GM18520 (cell line): ENCODE data around the gene PTP4A1.
"Not testable (repeated sequence)": the region's sequence is repeated elsewhere in the genome, so short reads cannot be mapped to it uniquely, and the experiment has no call there.

Experiments
- ATAC-seq: cut with Tn5 transposase; IDR thresholded peaks from one replicate; pipeline ENCODE4 v1.9.1; 2021; ENCODE audit not compliant: unreplicated experiment

PTP4A1 gene

DNA sequence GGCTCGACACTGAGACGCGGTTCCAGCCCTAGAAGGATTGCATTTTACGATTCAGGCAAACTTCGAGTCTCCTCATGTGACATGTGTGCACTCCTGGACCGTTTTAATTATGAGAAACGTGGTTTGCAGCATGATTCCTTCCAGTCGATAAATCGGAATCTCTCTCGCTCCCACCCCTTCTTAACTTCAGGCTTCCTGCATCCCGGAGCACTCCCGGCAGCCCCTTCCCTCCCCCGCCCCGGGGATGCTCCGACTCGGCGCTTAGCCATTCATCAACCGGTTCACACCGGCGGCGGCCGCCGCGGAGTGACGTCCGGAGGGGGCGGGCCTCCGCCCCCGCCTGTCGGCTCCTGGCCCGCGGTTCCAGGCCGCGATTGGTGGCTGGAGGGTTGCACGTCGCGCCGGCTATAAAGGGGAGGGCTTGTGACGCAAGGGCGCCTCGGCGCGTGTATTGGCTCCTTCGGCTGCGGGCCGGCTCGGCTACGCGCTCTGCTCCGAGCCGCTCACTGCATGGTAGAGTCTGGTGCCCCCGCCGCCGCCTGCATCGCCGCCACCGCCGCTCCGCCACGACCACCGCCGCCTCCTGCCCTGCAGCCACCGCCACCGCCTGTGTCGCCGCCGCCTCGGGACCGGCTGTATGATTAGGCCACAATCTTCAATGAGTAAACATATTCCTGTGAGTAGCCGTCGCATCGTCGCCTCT lies at the start of gene PTP4A1, which contains the start of gene LOC128125822:
Gene PTP4A1, plus strand, starts transcription at position 437 of the 703 bp plus-strand sequence. CDS start 4,401 bp downstream, outside the sequence.
Gene LOC128125822, plus strand, starts transcription at position 437 of the 703 bp plus-strand sequence.
- ATAC-seq = peak; percentile 91

DNA sequence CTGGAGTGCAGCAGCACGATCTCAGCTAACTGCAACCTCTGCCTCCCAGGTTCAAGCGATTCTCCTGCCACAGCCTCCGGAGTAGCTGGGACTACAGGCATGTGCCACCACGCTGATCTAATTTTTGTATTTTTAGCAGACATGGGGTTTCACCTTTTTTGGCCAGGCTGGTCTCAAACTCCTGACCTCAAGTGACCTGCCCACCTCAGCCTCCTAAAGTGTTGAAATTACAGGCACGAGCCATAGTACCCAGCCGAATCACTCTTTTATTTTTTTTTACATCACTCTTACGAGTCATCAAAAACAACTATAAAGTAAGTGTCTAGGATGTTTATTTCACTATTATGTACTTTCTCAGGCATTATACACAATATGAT lies 49.4 kb upstream of the PTP4A1 start:
- ATAC-seq = not testable (repeated sequence)

DNA sequence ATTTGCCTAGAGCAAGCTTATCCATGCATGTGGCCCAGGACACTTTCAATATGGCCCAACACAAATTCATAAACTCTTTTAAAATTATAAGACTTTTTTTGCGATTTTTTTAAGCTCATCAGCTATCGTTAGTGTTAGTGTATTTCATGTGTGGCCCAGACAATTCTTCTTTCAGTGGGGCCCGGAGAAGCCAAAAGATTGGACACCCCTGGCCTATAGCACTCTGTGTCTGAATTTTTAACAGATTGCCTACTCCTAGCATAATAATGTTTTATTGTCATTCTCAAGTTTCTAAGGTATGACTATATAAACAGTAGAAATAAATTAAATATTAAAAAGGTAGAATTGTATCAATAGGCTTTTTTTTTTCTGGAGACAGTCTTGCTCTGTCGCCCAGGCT lies 48.6 kb upstream of the PTP4A1 start:
- no peak for ATAC-seq

DNA sequence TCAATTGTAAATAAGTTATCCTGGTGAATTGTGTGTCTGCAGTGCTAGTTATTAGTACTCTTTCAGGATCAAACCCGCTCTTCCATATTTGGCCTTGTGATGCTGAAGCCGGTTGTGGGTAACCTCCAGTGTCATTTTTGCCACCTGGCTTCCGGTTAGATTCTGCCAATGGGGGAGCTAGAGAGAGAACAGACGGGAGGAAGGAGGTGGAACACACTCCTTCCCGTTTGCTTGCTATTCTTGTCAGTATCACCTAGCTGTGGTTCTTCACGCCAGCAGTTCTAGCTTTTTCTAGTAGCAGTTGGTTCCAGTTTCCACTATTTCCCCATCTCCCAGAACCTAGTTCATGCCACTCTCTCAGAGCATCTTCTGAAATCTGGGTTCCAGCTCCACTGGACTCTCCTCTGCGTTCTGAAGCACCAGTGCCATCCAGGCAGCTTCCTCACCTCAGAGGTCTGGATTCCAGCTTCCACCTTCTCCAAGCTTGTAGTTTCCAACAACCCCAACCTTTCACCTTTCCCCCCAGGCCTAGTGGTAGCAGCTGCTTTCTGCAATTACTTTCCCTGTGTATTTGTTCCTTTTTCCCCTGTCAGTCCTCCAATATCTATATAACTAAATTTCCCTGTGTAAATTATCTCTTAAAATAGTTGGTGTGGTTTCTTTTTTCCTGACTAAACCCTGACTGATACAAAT lies 46.9 kb upstream of the PTP4A1 start:
- ATAC-seq = no peak

DNA sequence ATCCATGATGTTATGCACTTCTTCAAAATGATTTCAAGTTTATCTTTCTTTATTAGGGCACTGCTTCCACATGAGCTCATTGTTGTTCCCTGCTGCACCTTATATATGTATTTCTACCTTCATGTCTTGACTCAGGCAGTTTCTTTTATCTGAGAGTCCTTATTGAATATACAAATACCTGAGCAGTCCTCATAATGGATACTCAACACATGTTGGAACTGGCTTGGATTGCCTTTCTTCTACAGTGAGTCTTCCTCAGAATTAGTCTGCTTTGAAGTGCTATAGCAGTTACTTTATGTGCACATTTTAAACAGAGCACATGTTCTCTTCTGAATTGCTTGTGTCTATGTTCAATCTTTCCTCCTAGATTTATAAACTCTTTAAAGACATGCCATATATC lies 45.3 kb upstream of the PTP4A1 start:
- no peak for ATAC-seq

DNA sequence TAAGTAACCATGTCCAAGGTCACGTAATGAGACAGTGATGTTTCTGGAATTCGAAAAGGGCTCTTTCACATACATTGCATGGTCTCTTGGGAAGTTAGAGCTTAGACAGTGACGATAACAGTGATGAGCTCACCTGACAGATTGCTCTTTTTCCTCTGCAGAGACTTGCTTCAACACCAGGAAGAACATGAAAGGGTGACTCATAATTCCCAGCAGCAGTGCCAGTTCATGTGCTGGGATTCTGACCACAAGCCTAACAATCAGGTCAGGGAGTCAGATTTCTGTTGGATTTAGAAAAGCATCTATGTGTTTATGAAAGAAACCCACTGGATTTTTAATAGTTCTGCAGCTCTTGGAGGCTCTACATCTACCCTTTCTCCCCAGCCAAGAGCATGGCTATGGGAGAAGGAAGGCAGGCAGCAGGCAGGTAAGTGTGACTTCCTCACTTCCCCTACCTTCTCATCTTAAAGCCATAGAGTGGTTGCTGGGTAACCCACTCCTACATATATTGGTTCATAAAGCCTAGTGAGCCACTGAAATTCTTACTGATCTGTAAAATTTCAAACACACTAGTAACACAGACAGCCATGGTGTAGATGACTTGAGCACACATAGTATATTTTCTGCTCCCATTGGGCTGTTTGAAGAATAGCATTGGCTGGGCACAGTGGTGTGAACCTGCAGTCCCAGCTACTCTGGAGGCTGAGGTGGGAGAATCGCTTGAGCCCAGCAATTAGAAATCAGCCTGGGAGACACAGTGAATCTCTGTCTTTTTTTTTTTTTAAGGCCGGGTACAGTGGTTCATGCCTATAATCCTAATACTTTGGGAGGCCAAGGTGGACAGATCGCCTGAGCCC lies 44.4 kb upstream of the PTP4A1 start:
- ATAC-seq = no peak

DNA sequence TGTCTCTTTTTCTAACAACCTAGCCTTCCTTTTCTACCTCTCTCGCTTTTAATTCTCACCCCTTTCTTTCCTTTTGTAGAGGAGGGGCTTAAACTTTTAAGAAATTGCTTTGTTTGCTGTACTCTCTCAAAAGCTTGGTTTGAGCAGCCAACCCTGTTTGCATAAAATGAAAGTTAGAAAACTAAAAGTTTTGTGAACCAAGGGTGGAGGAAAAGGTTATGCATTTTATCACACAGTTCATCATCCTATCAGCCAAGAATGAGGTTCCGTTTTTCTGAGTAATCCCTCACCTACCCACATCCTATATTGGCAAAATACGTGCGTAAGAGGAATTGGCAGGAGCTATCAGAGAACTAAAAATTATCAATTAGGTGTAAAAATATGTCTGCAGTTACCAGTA lies 42.8 kb upstream of the PTP4A1 start:
- ATAC-seq = no peak

DNA sequence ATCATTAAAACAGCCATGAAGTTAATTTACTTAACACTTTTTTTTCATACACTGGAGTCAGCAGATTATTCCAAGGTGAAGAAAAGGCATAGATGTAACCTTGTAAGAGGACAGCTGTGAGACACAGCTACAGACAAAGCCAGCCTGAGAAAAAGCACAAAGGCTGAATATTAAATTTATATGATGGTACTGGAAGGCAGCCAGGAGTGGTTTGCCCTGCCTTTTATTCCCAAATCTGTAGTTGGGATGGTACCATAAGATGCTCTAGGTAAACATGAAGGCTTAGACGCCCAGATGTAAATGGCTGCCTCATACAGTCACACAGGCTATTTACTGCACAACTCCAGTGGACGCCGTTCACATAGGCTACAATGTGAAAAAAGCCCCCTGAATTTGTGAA lies 42.1 kb upstream of the PTP4A1 start:
- ATAC-seq = no peak

DNA sequence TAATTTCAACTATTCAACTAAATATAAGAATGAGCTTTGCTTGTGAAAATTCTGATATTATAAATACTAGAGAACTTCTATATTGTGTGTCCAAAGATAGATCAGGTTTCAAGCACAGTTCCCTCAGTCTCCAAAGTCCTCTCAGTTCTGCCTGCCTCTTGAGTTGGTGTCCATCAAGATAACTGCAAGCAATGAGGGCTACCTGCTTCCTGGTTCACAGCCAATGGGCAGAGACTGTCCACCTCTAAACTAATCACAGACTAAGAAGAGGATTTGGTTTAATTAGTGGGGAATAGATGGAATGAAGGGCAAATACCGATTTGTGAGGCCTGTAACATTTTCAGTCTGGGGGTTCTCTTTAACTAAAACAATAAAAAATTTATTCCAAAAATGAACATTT lies 41.3 kb upstream of the PTP4A1 start:
- ATAC-seq = no peak

DNA sequence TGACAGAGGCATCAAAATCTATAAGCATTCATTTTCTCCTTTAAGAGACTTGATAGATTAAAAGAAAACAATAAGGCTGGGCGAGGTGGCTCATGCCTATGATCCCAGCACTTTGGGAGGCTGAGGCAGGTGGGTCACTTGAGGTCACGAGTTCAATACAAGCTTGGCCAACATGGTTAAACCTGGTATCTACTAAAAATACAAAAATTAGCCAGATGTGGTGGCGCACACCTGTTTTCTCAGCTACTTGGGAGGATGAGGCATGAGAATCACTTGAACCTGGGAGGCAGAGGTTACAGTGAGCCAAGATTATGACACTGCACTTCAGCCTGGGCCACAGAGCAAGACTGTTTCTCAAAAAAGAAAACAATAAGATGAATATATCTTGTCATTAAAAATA lies 39.3 kb upstream of the PTP4A1 start:
- no peak for ATAC-seq

DNA sequence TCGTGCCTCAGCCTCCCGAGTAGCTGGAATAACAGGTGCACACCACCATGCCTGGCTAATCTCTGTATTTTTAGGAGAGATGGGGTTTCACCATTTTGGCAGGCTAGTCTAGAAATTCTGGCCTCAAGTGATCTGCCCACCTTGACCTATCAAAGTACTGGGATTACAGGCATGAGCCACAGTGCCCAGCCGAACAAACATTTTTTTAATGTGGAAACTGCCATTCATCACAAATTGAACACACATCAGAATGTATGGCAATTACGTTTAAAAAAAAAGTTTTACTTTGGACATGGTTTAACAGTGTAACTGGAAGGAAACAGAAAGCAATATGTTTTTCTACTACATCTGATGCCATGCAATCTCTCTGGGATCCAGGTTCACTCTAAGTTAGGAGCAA lies 38.3 kb upstream of the PTP4A1 start:
- no peak for ATAC-seq

DNA sequence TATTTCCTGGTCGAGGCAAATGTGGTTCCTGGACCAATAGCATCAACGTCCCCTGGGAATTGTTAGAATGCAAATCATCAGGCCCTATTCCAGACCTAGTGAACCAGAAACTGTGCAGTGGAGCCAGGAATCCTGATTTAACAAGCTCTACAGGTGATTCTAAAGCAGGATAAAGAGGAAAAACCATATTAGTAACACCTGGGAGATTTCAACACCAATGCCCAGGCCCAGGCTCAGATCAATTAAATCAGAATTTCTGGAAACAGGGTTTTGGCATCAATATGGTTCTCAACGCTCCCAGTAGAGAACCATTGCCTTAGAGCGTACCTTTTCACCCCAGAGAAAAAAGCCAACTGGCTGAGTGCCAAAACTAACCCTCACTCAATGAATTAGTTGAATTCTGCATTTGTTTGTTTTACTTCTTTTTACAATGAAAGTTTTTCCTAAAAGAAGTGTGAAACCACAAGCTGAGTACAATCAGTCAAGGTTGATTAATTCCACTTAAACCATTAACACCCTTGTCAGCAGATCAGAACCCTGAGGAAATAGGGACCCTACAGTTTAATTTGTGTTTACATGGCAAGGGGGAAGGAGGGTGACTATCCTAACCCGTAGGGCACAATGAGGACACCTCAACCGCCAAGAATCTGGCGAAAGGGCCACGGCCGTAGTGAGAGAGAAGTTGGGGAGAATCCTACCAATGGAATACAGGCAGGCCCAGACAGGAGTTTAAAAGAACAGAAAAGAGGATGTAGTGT lies 34.9 kb upstream of the PTP4A1 start:
- ATAC-seq = peak; percentile 63

DNA sequence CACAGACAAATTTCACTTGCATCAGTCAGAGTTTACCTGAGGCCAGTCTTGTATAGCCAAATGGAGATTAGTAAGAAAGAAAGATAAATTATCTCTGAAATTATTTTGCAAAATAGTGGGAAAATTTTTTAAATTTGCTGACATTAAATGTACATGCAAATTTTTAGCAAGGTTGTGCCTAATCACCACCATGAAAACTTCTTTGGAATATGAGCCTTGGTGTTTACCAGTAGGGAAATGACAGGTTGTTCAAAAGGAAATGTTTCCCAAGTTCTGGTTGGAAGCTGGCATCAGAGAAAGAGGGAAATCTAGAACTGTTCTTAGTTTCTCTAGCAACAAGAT lies 34.4 kb upstream of the PTP4A1 start:
- ATAC-seq = no peak

DNA sequence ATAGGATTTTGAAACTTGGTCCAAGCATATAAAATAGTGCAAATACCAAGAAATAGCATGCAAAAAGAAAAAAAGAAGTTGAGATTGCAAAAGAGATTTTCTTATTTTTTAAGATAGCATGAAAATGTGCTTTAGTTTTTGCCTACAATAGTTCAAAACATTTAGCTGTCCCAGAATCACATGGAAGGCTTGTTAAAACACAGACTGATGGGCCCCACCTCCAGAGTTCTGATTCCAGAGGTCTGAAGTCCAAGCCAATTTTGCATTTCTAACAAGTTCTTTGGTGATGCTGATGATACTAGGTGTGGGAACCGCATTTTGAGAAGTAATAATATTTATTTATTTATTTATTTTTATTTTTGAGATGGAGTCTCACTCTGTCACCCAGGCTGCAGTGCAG lies 33.7 kb upstream of the PTP4A1 start:
- no peak for ATAC-seq

DNA sequence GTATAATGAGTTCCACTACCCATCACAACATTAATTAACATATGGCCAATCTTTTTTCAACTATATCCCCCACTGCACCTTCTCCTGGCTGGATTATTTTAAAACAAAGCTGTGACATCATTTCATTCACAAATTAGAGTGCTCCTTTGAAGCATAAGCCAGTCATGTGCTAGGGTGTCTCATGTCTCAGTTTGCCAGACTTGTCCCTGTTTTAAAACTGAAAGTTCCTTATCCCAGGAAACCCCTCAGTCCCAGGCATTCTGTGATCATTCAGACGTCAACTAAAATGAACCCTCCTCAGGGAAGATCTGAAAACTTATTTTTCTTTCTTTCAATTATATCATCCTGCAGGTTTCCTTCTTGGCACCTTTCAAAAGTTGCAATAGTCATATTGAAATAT lies 29.3 kb upstream of the PTP4A1 start:
- no peak for ATAC-seq

DNA sequence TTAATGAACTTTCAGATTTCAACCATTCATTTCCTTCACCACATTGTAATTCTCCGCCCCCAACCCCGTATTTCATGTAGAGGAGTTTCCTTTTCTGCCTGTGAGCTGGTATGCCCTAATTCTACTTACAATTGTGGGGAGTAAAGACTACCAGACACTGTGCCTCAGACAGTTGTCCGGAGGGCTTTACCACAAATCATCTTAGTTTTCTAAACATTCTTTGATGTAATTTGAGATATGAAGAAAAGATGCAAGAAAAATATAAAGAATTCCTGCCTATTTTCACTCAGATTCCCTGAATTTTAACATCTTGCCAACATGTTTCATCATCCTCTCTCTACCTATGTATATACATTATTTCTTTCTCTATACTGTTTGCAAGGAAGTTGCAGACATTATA lies 28.3 kb upstream of the PTP4A1 start:
- no peak for ATAC-seq

DNA sequence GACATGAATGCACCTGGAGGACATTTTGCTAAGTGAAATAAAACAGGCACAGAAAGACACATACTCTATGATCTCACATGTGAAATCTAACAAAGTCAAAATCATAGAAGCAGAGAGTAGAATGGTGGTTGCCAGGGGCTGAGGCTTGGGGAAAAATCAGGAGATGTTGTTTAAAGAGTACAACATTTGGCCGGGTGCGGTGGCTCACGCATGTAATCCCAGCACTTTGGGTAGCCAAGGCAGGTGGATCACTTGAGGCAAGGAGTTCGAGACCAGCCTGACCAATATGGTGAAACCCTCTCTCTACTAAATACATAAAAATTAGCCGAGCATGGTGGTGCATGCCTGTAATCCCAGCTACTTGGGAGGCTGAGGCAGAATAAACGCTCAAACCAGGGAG lies 26.0 kb upstream of the PTP4A1 start:
- ATAC-seq = no peak

DNA sequence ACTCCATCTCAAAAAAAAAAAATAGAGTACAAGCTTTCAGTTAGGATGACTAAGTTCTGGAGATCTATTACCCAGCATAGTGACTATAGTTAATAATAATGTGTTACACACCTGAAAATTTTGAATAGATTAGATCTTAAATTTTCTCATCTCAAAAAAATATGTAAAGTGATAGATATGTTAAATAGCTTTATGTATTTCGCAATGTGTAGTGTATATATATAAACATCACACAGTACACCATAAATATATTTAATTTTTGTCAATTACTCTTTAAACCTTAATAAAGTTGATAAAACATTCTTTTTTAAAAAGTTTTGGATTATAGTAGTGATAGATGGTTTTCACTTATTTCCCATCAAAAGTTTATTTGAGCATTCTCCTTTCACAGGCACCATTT lies 25.6 kb upstream of the PTP4A1 start:
- ATAC-seq = no peak

DNA sequence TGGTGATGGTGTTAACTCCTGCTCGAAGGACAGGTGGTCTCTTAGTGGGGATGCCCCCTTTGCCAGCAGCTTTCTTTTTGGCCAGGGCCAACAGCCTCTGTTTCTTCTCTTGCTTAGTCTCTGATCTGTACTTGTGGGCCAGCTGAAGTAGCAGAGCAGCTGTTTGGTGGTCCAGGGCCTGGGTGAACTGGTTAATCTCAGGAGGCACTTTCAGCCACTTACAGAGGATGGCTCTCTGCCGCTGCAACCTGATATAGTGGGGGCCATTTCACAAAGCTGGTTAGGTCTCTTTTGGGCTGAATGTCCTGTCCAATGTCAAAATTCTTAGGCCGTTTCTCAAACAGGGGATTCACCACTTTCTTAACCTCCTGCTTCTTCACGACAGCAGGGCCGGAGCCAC lies 23.2 kb upstream of the PTP4A1 start:
- no peak for ATAC-seq

DNA sequence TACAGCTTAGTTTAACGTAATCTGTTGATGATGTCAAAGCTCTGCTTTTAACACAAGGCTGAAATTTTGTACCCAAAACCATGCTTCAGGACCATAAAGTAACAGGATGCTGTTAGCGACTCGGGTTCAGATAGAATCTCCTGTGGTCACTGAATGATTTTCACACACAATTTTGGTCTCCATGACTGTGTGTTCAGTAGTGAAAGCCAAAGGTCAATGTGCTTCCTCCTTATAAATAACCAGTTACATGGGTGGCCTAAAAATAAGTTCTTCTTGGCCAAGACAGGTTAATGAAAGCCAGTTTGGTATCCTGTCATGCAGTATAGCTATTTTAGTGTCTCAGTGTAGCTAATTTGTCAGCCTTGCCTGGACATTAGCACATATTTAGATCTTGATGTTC lies 19.1 kb upstream of the PTP4A1 start:
- ATAC-seq = peak; percentile 99

DNA sequence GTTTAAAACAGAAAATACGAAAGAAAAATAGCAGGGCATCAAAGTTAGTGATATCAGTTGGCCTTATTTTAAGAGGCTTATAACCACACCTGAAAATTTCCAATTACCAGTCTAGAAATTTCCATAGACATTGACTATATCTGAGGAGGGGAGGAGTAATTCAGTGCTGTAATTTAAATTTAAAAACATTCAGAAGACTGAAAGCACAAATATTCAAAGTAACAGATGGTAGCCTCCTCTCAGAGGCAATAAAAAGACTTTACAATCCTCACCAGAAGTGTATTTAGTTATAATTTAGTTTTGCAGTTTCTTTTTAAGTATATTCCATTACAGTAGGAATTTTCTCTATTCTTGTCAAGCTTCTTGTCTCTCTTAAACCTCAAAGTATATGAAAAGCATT lies 18.4 kb upstream of the PTP4A1 start:
- no peak for ATAC-seq
